ENCODE results near the gene FALEC. TPM values are rescaled to one million over a fixed set of nuclear protein-coding genes. Genes with fewer than 3 reads are reported as not detected.

The FALEC gene
- total RNA-seq, 1 donor from 2014 or later: not detected

- Mint-ChIP-seq H3K4me1 (peaks cover 12% of the 10 kb centered on the region), H3K4me3 (peak overlapping the region; percentile 95), H3K36me3 (ENCODE audit: low read depth) (peaks cover 9% of the 10 kb centered on the region), H3K9me3 (no peaks in the 10 kb centered on the region), H3K27me3 (peaks cover 2% of the 10 kb centered on the region), H3K27ac (peak overlapping the region; percentile 83)
- DNase-seq: peak; percentile 73
- intact Hi-C loops (cut with micrococcal nuclease): loop anchor here (1.0 to 5.0 kb wide), 2 partner anchors 194 to 261 kb away; partner anchors contain the start of gene PRPF3
These were observed 569 bp downstream of the FALEC start for GRCh38 chr1:150516050-150516591.

DNA sequence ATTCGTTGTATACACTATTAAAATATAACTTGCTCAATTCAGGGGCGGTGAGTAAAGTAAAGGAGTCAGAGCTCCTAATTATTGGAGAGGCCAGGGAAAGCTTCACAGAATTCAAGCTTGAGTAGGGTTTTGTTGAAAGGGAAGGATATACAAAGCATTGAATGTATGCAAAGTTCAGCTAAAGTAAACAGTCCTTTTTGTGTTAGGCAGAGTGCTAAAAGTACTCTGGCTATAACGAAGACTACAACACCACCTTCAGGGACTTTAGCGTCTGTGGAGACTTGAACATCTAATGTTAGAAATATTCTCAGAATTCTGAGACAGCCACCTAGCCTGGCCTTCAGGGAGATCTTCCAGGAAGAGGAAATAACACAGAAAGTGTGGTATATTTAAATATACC, 1.1 kb downstream of the FALEC start:
- DNase-seq: no peak
- Mint-ChIP-seq H3K27ac (peak overlapping the region; percentile 83), H3K4me3 (peak overlapping the region; percentile 95), H3K36me3 (ENCODE audit: low read depth) (peaks cover 8% of the 10 kb centered on the region), H3K27me3 (peaks cover 2% of the 10 kb centered on the region), H3K9me3 (no peaks in the 10 kb centered on the region), H3K4me1 (peaks cover 16% of the 10 kb centered on the region)
- intact Hi-C loops (cut with micrococcal nuclease): loop anchor here (1.0 to 5.0 kb wide), 2 partner anchors 194 to 261 kb away; partner anchors contain the start of gene PRPF3

DNA sequence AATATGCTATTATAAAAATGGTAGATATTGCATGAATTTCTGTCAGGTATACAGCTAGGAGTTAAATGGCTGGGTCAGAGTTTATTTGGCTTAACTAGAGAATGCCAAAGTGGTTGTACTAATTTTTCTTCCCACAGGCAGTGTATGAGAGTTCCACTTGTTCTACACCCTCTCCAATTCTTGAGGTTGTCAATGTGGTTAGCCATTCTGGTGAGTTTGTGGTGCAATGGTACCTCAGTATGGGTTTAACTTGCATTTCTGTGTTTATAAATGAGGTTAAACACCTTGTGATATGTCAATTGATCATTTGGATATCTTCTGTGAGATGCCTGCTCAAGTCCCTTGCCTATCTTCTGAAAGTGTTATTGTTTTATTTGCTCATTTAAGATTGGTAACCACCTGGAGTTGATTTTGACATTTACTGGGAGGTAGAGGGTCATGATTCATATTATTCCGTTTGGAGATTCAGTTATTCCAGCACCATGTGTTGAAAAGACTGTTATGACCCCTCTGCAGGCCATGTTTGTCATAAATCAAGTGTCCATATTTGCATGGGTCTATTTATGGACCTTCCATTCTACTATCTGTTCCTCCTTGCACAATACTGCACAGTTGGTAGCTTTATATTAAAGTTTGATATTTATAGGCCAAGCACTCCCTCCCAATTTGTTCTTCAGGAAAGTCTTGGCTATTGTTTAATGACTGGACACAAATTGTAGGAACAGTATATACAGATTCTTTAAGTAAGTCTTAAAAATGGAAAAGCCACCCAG, 5.8 kb downstream of the FALEC start:
- Mint-ChIP-seq H3K27ac (no peak overlapping the region), H3K4me3 (no peak overlapping the region), H3K27me3 (peaks cover 2% of the 10 kb centered on the region), H3K9me3 (no peaks in the 10 kb centered on the region), H3K36me3 (ENCODE audit: low read depth) (no peaks in the 10 kb centered on the region), H3K4me1 (peaks cover 10% of the 10 kb centered on the region)
- intact Hi-C loops (cut with micrococcal nuclease): no loop called here
- no peak for DNase-seq

DNA sequence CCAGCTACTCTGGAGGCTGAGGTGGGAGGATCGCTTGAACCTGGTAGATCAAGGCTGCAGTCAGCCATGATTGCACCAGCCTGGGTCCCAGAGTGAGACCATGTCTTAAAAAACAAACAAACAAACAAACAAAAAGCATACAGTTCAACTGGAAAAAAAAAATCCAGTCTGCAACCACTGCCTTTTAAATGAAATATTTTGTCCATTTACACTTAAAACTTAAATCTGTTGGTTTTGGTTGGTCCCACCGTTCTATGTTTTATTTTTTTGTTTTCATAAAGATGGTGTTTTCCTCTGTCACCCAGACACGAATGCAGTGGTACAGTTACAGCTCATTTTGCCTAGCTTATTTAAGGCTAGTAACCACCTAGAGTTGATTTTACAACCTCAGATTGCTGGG, 9.8 kb downstream of the FALEC start:
- no peaks in the 10 kb centered on the region for H3K36me3 Mint-ChIP-seq (ENCODE audit: low read depth)
- no peak for DNase-seq
- no peaks in the 10 kb centered on the region for H3K27me3 Mint-ChIP-seq
- intact Hi-C loops (cut with micrococcal nuclease): no loop called here
- no peak overlapping the region for H3K4me3 Mint-ChIP-seq
- H3K9me3 Mint-ChIP-seq: no peaks in the 10 kb centered on the region
- peaks cover 5% of the 10 kb centered on the region for H3K4me1 Mint-ChIP-seq
- H3K27ac Mint-ChIP-seq: no peak overlapping the region

- H3K4me1 Mint-ChIP-seq: peaks cover 3% of the 10 kb centered on the region
- no peak for DNase-seq
- intact Hi-C loops (cut with micrococcal nuclease): no loop called here
- H3K27me3 Mint-ChIP-seq: no peaks in the 10 kb centered on the region
- H3K27ac Mint-ChIP-seq: no peak overlapping the region
- H3K4me3 Mint-ChIP-seq: no peak overlapping the region
- H3K36me3 Mint-ChIP-seq (ENCODE audit: low read depth): no peaks in the 10 kb centered on the region
- no peaks in the 10 kb centered on the region for H3K9me3 Mint-ChIP-seq
These were observed 12.6 kb downstream of the FALEC start for GRCh38 chr1:150528196-150528595.

GRCh38 chr1:150529017-150529416, 13.5 kb downstream of the FALEC start:
- no peak overlapping the region for H3K4me3 Mint-ChIP-seq
- no peak overlapping the region for H3K27ac Mint-ChIP-seq
- no peaks in the 10 kb centered on the region for H3K9me3 Mint-ChIP-seq
- DNase-seq: no peak
- H3K4me1 Mint-ChIP-seq: peaks cover 3% of the 10 kb centered on the region
- intact Hi-C loops (cut with micrococcal nuclease): no loop called here
- H3K27me3 Mint-ChIP-seq: no peaks in the 10 kb centered on the region
- H3K36me3 Mint-ChIP-seq (ENCODE audit: low read depth): no peaks in the 10 kb centered on the region

GRCh38 chr1:150530491-150531159, 15.1 kb downstream of the FALEC start:
- H3K27ac Mint-ChIP-seq: no peak overlapping the region
- H3K4me3 Mint-ChIP-seq: no peak overlapping the region
- intact Hi-C loops (cut with micrococcal nuclease): loop anchor here (5.0 kb wide), 2 partner anchors 43 to 273 kb away; partner anchors contain the start of genes CA14 and TARS2
- no peaks in the 10 kb centered on the region for H3K27me3 Mint-ChIP-seq
- no peaks in the 10 kb centered on the region for H3K9me3 Mint-ChIP-seq
- H3K4me1 Mint-ChIP-seq: peaks cover 3% of the 10 kb centered on the region
- H3K36me3 Mint-ChIP-seq (ENCODE audit: low read depth): no peaks in the 10 kb centered on the region
- no peak for DNase-seq

DNA sequence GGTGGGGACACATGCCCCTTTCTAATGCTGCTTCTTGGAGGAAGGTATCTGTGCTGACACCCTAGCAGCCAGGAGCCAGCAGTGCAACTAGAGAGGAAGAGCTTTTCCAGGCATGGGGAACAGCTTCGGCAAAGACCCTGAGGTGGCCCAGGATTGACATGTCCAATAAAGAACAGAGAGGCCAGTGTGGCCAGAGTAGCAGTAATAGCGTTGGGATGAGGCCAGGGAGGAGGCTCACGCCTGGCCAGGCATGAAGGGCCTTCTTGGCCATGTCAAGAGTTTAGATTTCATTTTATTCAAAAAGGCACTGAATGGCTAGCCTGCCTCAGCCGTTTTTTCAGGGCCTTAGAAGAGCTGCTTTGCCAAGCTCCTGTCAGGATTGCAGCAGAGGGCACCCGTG, 17.3 kb downstream of the FALEC start:
- no peak overlapping the region for H3K27ac Mint-ChIP-seq
- no peaks in the 10 kb centered on the region for H3K9me3 Mint-ChIP-seq

GRCh38 chr1:150534002-150534401, 18.4 kb downstream of the FALEC start:
- Mint-ChIP-seq H3K27ac (no peak overlapping the region), H3K9me3 (no peaks in the 10 kb centered on the region), H3K4me1 (peaks cover 3% of the 10 kb centered on the region), H3K27me3 (no peaks in the 10 kb centered on the region), H3K36me3 (ENCODE audit: low read depth) (no peaks in the 10 kb centered on the region), H3K4me3 (no peak overlapping the region)
- DNase-seq: no peak
- intact Hi-C loops (cut with micrococcal nuclease): loop anchor here (5.0 kb wide), 2 partner anchors 47 to 277 kb away; partner anchors contain the start of genes CA14 and TARS2

More for the DNA sequence above, 17.3 kb downstream of the FALEC start:
- Mint-ChIP-seq H3K27me3 (no peaks in the 10 kb centered on the region), H3K36me3 (ENCODE audit: low read depth) (no peaks in the 10 kb centered on the region), H3K4me1 (peaks cover 3% of the 10 kb centered on the region), H3K4me3 (no peak overlapping the region)
- no peak for DNase-seq
- intact Hi-C loops (cut with micrococcal nuclease): loop anchor here (1.0 to 5.0 kb wide), 3 partner anchors 46 to 276 kb away; partner anchors contain the start of genes CA14 and TARS2

- intact Hi-C loops (cut with micrococcal nuclease): no loop called here
- H3K36me3 Mint-ChIP-seq (ENCODE audit: low read depth): no peaks in the 10 kb centered on the region
- H3K4me3 Mint-ChIP-seq: no peak overlapping the region
- no peaks in the 10 kb centered on the region for H3K9me3 Mint-ChIP-seq
- no peak for DNase-seq
- peaks cover 3% of the 10 kb centered on the region for H3K4me1 Mint-ChIP-seq
- no peaks in the 10 kb centered on the region for H3K27me3 Mint-ChIP-seq
- no peak overlapping the region for H3K27ac Mint-ChIP-seq
These were observed 20.1 kb downstream of the FALEC start for GRCh38 chr1:150535511-150536287.

DNA sequence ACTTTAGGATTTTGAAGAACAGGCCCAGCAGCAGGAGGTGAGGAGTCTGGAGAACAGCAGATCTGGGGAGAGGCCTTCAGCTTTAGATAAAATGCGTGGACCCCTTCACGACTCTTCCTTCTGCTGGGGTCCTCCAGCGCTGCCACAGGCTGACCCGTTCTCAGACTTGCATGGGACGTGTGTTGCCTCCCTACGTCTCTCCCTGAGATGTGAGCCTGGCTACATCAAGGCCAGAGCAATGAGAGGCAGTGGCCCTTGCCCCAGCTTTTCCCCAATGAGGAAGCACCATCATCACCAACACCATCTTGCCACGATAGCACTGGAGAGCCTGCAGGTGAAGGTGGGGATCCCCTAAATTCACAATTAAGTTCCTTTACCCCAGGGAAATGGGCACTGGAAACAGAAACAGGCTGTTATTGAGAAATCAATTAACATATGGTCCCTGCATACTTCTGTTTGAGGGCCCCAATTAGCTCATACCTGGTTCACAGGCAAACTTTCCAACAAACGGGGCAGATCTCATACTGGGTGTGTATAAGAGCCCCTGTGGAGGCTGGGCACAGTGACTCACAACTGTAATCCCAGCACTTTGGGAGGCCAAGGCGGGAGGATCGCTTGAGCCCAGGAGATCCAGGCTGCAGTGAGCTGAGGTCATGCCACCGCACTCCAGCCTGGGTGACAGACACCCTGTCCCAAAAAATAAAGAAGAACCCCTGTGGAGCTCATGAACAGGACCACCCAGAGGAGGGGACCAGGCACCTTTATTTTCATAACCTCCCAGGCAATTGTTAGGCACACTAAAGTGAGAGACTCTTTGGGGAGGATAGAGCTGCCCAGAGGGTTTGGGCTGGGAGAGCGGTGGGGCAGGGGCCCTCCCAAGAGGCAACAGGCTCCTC, 21.5 kb downstream of the FALEC start:
- intact Hi-C loops (cut with micrococcal nuclease): no loop called here
- H3K9me3 Mint-ChIP-seq: no peaks in the 10 kb centered on the region
- no peaks in the 10 kb centered on the region for H3K27me3 Mint-ChIP-seq
- no peaks in the 10 kb centered on the region for H3K36me3 Mint-ChIP-seq (ENCODE audit: low read depth)
- H3K4me1 Mint-ChIP-seq: peaks cover 3% of the 10 kb centered on the region
- no peak overlapping the region for H3K4me3 Mint-ChIP-seq
- no peak overlapping the region for H3K27ac Mint-ChIP-seq
- DNase-seq: no peak

DNA sequence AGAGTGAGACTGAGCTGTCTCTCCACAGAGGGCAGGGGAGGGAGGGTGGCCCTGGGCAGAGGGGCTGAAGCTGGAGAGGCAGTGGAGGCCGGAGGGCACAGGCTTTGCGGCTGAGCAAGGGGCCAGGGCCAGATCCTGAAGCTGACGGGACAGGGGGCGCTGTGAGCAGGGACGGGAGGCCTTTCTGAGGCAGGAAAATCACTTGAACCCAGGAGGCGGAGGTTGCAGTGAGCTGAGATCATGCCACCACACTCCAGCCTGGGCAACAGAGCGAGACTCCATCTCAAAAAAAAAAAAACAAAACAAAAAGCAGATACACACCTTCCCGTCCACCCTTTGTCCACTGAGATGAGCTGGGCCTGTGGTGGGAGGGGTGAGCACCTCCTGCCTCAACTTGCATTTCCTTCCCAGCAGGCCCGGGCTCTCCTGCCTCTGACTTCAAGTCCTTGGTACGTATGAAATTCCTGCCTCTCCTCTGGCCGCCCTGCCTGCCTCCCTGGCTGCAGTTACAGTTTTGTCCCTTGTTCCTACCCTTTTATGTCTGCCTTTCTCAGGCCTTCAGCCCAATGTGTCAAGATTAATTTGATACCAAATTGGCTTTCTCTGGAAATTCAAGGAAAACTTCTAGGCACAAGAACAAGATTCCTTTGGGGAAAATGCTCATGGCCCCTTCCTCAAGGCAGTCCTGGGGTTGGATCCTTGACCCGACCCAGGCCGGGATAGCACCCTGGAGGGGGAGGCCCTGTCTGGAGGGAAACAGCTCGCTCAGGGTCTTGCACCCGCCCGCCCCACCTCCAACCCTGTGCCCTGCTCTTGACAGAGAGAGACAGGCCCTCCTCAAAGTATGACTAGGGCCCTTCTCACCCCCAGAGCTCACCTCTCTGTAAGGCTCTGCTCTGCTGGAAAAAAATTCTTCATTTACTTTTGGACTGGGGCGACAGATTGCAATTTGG, 22.5 kb downstream of the FALEC start:
- intact Hi-C loops (cut with micrococcal nuclease): no loop called here
- no peak overlapping the region for H3K4me3 Mint-ChIP-seq

More for the DNA sequence above, 22.5 kb downstream of the FALEC start:
- Mint-ChIP-seq H3K27ac (no peak overlapping the region), H3K27me3 (peaks cover 4% of the 10 kb centered on the region), H3K9me3 (no peaks in the 10 kb centered on the region), H3K4me1 (no peaks in the 10 kb centered on the region), H3K36me3 (ENCODE audit: low read depth) (no peaks in the 10 kb centered on the region)
- no peak for DNase-seq
